H1 (cell line): ENCODE results near the gene CAPN1. TPM values are rescaled to one million over a fixed set of nuclear protein-coding genes. Genes with fewer than 3 reads are reported as not detected.

Experiments used
- CTCF ChIA-PET: fragments of 300-600 bp; sonication (Branson Sonifier 250); formaldehyde crosslinking; loops from one replicate; lab custom pipeline; 2021; ENCODE audit not compliant: partially characterized antibody; lab: Charles Lee
- POLR2A ChIA-PET: fragments of 300-600 bp; sonication (Branson Sonifier 250); formaldehyde crosslinking; loops from one replicate; lab custom pipeline; 2021; ENCODE audit warnings: inconsistent platforms; ENCODE audit not compliant: partially characterized antibody; lab: Charles Lee
- DNase-seq, 2 experiments: peaks; one replicate each; pipeline versions ENCODE4 v3.0.0 to v3.0.0-alpha.2; 2010 to 2022; ENCODE audit warnings: low spot score in 2 of 2, low read depth in 1 of 2, mixed read lengths in 1 of 2
- FAIRE-seq: peaks from 2 replicates; lab custom pipeline; 2011; peaks lifted over from hg19 to GRCh38; lab: Jason Lieb, UNC
- H2AFZ ChIP-seq: 2 replicates; pipeline ENCODE4 v1.8.1; 2012; ENCODE audit warnings: low read length, inconsistent platforms
- H2AK5ac ChIP-seq: 2 replicates; pipeline ENCODE4 v1.6.1; 2013; ENCODE audit warnings: low read depth, low read length
- H2BK120ac ChIP-seq: replicated peaks from 2 replicates; pipeline ENCODE3; 2013; ENCODE audit warnings: low read depth, low read length, inconsistent platforms
- H2BK12ac ChIP-seq: 2 replicates; pipeline ENCODE4 v1.6.1; 2013; ENCODE audit warnings: low read depth, low read length
- H2BK15ac ChIP-seq: 2 replicates; pipeline ENCODE4 v1.6.1; 2013; ENCODE audit warnings: low read length
- H2BK20ac ChIP-seq: 2 replicates; pipeline ENCODE4 v1.6.1; 2013; ENCODE audit warnings: low read length
- H2BK5ac ChIP-seq: 2 replicates; pipeline ENCODE4 v1.6.1; 2013; ENCODE audit warnings: low read depth, low read length
- H3K14ac ChIP-seq: 2 replicates; pipeline ENCODE4 v1.6.1; 2013; ENCODE audit warnings: inconsistent platforms; ENCODE audit not compliant: insufficient read length
- H3K18ac ChIP-seq: 2 replicates; pipeline ENCODE4 v1.6.1; 2013; ENCODE audit warnings: low read length; ENCODE audit errors: extremely low read depth
- H3K23ac ChIP-seq: 2 replicates; pipeline ENCODE4 v1.6.1; 2013; ENCODE audit warnings: inconsistent platforms; ENCODE audit not compliant: insufficient read length
- H3K23me2 ChIP-seq: 2 replicates; pipeline ENCODE4 v1.6.1; 2013; ENCODE audit warnings: low read depth, low read length
- H3K27ac ChIP-seq: 2 replicates; pipeline ENCODE4 v1.6.1; 2011; ENCODE audit warnings: low read depth, low read length, inconsistent platforms
- H3K27me3 ChIP-seq, 4 experiments: replicated peaks in 1 of 4; 1 replicate in 1 of 4; 2 replicates in 3 of 4; pipeline versions ENCODE4 v1.6.1 to v1.8.1; 2011 to 2013; ENCODE audit warnings: low read length in 3 of 4, mild to moderate bottlenecking in 3 of 4, inconsistent platforms in 2 of 4, mixed read lengths in 2 of 4, moderate library complexity in 1 of 4; ENCODE audit not compliant: control insufficient read depth in 3 of 4, insufficient read depth in 3 of 4; ENCODE audit errors: extremely low read depth in 1 of 4
- H3K36me3 ChIP-seq, 4 experiments: 2 replicates each; pipeline versions ENCODE4 v1.6.1 to v1.8.1; 2011 to 2013; ENCODE audit warnings: mild to moderate bottlenecking in 4 of 4, low read length in 3 of 4, moderate library complexity in 2 of 4, control low read depth in 1 of 4, inconsistent platforms in 1 of 4; ENCODE audit not compliant: insufficient read depth in 4 of 4, control insufficient read depth in 2 of 4
- H3K4ac ChIP-seq: replicated peaks from 2 replicates; pipeline ENCODE3; 2013; ENCODE audit warnings: low read length, low read depth, mixed read lengths, inconsistent platforms; ENCODE audit not compliant: insufficient read length
- H3K4me1 ChIP-seq, 4 experiments: replicated peaks in 1 of 4; 1 replicate in 1 of 4; 2 replicates in 3 of 4; pipeline versions ENCODE4 v1.6.1 to v1.8.1; 2011 to 2013; ENCODE audit warnings: low read length in 3 of 4, inconsistent platforms in 2 of 4, mixed read lengths in 1 of 4; ENCODE audit not compliant: insufficient read depth in 4 of 4, control insufficient read depth in 3 of 4
- H3K4me2 ChIP-seq, 2 experiments: 2 replicates each; pipeline versions ENCODE4 v1.6.1 to v1.8.1; 2011 to 2013; ENCODE audit warnings: low read depth in 2 of 2, low read length in 2 of 2, control low read depth in 1 of 2, inconsistent platforms in 1 of 2, mild to moderate bottlenecking in 1 of 2; ENCODE audit not compliant: insufficient read depth in 1 of 2
- H3K4me3 ChIP-seq, 4 experiments: fragments of 200-600, 300-600 bp in 1 of 4; sonication (generic), shearing (Covaris generic), sonication (Bioruptor Twin) in 1 of 4; 2 replicates each; pipeline versions ENCODE4 v1.5.1 to v1.8.1; 2011 to 2016; ENCODE audit warnings: low read length in 4 of 4, low read depth in 3 of 4, control low read depth in 2 of 4, inconsistent platforms in 2 of 4, mild to moderate bottlenecking in 2 of 4, mixed read lengths in 1 of 4, moderate library complexity in 1 of 4; ENCODE audit not compliant: insufficient read depth in 2 of 4; ENCODE audit errors: extremely low read depth in 1 of 4
- H3K56ac ChIP-seq: replicated peaks from 2 replicates; pipeline ENCODE3; 2013; ENCODE audit warnings: low read depth, mild to moderate bottlenecking, mixed read lengths, low read length, inconsistent platforms; ENCODE audit not compliant: insufficient read length
- H3K79me1 ChIP-seq: 2 replicates; pipeline ENCODE4 v1.6.1; 2013; ENCODE audit warnings: low read depth, low read length, control low read depth
- H3K79me2 ChIP-seq, 2 experiments: 2 replicates each; pipeline versions ENCODE4 v1.6.1 to v1.8.1; 2012 to 2013; ENCODE audit warnings: low read length in 2 of 2, mild to moderate bottlenecking in 2 of 2, inconsistent platforms in 1 of 2; ENCODE audit not compliant: insufficient read depth in 2 of 2, control insufficient read depth in 1 of 2
- H3K9ac ChIP-seq, 4 experiments: replicated peaks in 1 of 4; 1 replicate in 1 of 4; 2 replicates in 3 of 4; pipeline versions ENCODE4 v1.6.1 to v1.8.1; 2011 to 2013; ENCODE audit warnings: low read depth in 3 of 4, low read length in 3 of 4, control low read depth in 2 of 4, mild to moderate bottlenecking in 2 of 4, moderate library complexity in 2 of 4, inconsistent platforms in 1 of 4; ENCODE audit errors: extremely low read depth in 1 of 4
- H3K9me3 ChIP-seq, 2 experiments: 2 replicates each; pipeline versions ENCODE4 v1.6.1 to v1.8.1; 2012 to 2013; ENCODE audit warnings: mild to moderate bottlenecking in 2 of 2, moderate library complexity in 2 of 2, control low read depth in 1 of 2, inconsistent platforms in 1 of 2, low read depth in 1 of 2, low read length in 1 of 2, mixed read lengths in 1 of 2; ENCODE audit not compliant: insufficient read depth in 2 of 2
- H4K20me1 ChIP-seq, 2 experiments: replicated peaks in 1 of 2; 2 replicates each; pipeline versions ENCODE3 to v1.8.1; 2011 to 2013; ENCODE audit warnings: inconsistent platforms in 2 of 2, low read length in 2 of 2, mild to moderate bottlenecking in 1 of 2; ENCODE audit not compliant: insufficient read depth in 2 of 2, control insufficient read depth in 1 of 2
- H4K5ac ChIP-seq: 2 replicates; pipeline ENCODE4 v1.6.1; 2013; ENCODE audit warnings: low read length, low read depth, mixed read lengths, inconsistent platforms; ENCODE audit not compliant: insufficient read length
- H4K8ac ChIP-seq: 2 replicates; pipeline ENCODE4 v1.8.0; 2013; ENCODE audit warnings: mild to moderate bottlenecking, moderate library complexity, low read length, inconsistent platforms; ENCODE audit not compliant: insufficient read depth; ENCODE audit errors: extremely low read depth
- H4K91ac ChIP-seq: replicated peaks from 2 replicates; pipeline ENCODE3; 2013; ENCODE audit warnings: low read length, mixed read lengths, inconsistent platforms; ENCODE audit not compliant: insufficient read length
- CHD2 ChIP-seq: IDR thresholded peaks from 2 replicates; pipeline ENCODE4 v1.6.1; 2012; ENCODE audit warnings: low read length, improper control_type of control experiment
- EP300 ChIP-seq, 2 experiments: IDR thresholded peaks; 1 replicate in 1 of 2; 2 replicates in 1 of 2; pipeline ENCODE4 v1.6.1; 2011 to 2012; ENCODE audit warnings: low read depth in 2 of 2, low read length in 2 of 2, mild to moderate bottlenecking in 2 of 2, borderline replicate concordance in 1 of 2, inconsistent platforms in 1 of 2, moderate library complexity in 1 of 2
- HDAC2 ChIP-seq, 2 experiments: fragments of 300-600 bp in 1 of 2; sonication (generic) in 1 of 2; IDR thresholded peaks; 2 replicates each; pipeline ENCODE4 v1.6.1; 2011 to 2012; ENCODE audit warnings: low read depth in 2 of 2, low read length in 2 of 2, mild to moderate bottlenecking in 2 of 2, moderate library complexity in 2 of 2, borderline replicate concordance in 1 of 2, inconsistent platforms in 1 of 2
- JUND ChIP-seq: IDR thresholded peaks from 2 replicates; pipeline ENCODE4 v1.6.1; 2011; ENCODE audit warnings: mild to moderate bottlenecking, improper control_type of control experiment, low read length
- MAFK ChIP-seq: IDR thresholded peaks from 2 replicates; pipeline ENCODE4 v1.6.1; 2012; ENCODE audit warnings: low read depth, mild to moderate bottlenecking, improper control_type of control experiment, low read length
- RAD21 ChIP-seq, 2 experiments: IDR thresholded peaks in 1 of 2; conservative IDR thresholded peaks in 1 of 2; 2 replicates each; pipeline ENCODE4 v1.6.1; 2011; ENCODE audit warnings: low read depth in 2 of 2, low read length in 2 of 2, improper control_type of control experiment in 1 of 2, inconsistent platforms in 1 of 2, mild to moderate bottlenecking in 1 of 2, moderate library complexity in 1 of 2
- SIN3A ChIP-seq, 2 experiments: IDR thresholded peaks in 1 of 2; conservative IDR thresholded peaks in 1 of 2; 2 replicates each; pipeline ENCODE4 v1.6.1; 2011 to 2012; ENCODE audit warnings: low read length in 2 of 2, improper control_type of control experiment in 1 of 2, low read depth in 1 of 2, mild to moderate bottlenecking in 1 of 2
- SP2 ChIP-seq: IDR thresholded peaks from 2 replicates; pipeline ENCODE4 v1.6.1; 2012; ENCODE audit warnings: mild to moderate bottlenecking, low read length, inconsistent platforms
- TEAD4 ChIP-seq: IDR thresholded peaks from 2 replicates; pipeline ENCODE4 v1.6.1; 2012; ENCODE audit warnings: low read depth, low read length, inconsistent platforms, mixed read lengths
- ZNF274 ChIP-seq: IDR thresholded peaks from 2 replicates; pipeline ENCODE4 v1.7.0; 2012; ENCODE audit warnings: low read length, borderline replicate concordance; ENCODE audit errors: extremely low read depth
- WGBS, 2 experiments: shearing (Covaris generic) in 1 of 2; methylation state at CpG; one replicate each; pipeline versions ENCODE4 v1.1.6 to v1.1.7; 2013 to 2015; ENCODE audit warnings: low lambda C conversion rate in 2 of 2, mixed read lengths in 2 of 2, inconsistent platforms in 1 of 2, low coverage in 1 of 2, missing lambda C conversion rate in 1 of 2; ENCODE audit not compliant: insufficient replicate concordance in 2 of 2, insufficient coverage in 1 of 2, insufficient read length in 1 of 2; ENCODE audit errors: extremely low coverage in 1 of 2, missing lambda C conversion rate in 1 of 2; 5-methylcytosine and 5-hydroxymethylcytosine counted together
- polyA plus RNA-seq, 7 experiments: library from polyadenylated mRNA; depleted of rRNA in 3 of 7; stranded (reverse) in 5 of 7; unstranded in 2 of 7; fragments of >200 nt in 5 of 7; fragments of 200-250 nt in 2 of 7; gene quantifications; 1 replicate in 5 of 7; 2 replicates in 1 of 7; 4 replicates in 1 of 7; pipeline versions ENCODE4 v1.2.1 to v1.2.3, GENCODE V29; 2011 to 2013; ENCODE audit warnings: missing spikeins in 2 of 7, mixed read lengths in 2 of 7
- total RNA-seq: library from RNA; stranded (reverse); fragmentation: NEBNext Ultra II Directional; extraction: Animal tissue kit (Norgen Biotek cat#: 25700); gene quantifications from 2 replicates; pipeline ENCODE4 v1.2.1, GENCODE V29; 2021

The CAPN1 gene
- total and polyA plus RNA-seq, 2 of the 8 experiments (the other 6 are each of a cell fraction or from before 2014, with no cell fraction given), result 194 to 233 TPM

DNA sequence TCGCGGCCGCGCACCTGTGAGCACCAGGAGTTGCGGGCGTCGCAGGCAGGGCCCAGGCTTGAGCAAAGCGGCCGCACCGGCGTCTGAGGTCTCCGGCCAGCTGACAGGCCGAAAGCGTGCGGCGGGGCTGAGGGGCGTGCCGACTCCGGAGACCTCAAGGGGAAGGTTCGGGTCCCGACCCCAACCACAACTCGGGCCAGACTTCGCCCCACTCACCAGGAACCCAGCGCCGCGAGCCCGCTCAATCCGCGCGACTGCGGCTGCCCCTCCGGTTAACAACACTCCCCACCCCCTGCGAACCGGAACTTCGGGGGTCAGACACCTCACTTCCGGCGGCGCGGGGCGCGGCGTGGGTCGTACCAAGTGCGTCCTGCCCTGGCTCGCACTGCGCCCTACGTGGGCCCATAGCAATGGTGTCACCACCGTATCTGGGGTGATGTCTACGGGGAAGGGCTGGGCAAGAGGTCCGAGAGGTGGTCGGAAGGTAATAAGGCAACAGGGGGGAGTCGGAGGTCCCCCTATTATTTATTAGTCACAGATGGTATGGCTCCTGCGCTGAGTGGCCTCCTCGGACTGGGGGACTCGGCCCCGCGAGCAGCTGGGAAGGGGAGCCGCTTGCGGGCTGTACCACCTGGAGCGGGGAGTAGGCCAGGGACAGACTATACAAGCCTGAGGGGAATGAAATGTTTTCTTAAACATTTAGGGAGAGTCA, 47.3 kb upstream of the CAPN1 start, which contains the start of gene SYVN1:
TSS of gene SYVN1 (minus strand) at position 280 of the 712 bp plus-strand sequence. CDS start 918 bp downstream, outside the sequence.
- Histone ChIP-seq H3K23ac (no peak within 1 kb of the TSS), H3K4me1 (peaks cover 0 to 13% (median 7%) of the 10 kb centered on the region in 4 experiments; a peak in 6 of 7 replicates), H2BK15ac (peak within 1 kb of the TSS; percentile 100), H3K4ac (peak within 1 kb of the TSS; percentile 97), H4K5ac (peak within 1 kb of the TSS; percentile 100), H3K27me3 (no peaks in the 10 kb centered on the region), H3K18ac (peak within 1 kb of the TSS; percentile 99), H4K8ac (peak within 1 kb of the TSS; percentile 98), H3K23me2 (peaks cover 14% of the 10 kb centered on the region), H4K91ac (peak within 1 kb of the TSS; percentile 100), H3K36me3 (peaks cover 11 to 24% (median 20%) of the 10 kb centered on the region in 4 experiments; a peak in 7 of 8 replicates), H2AK5ac (no peak within 1 kb of the TSS), H2AFZ (peak within 1 kb of the TSS; percentile 82), H3K14ac (peak within 1 kb of the TSS; percentile 99), H2BK5ac (peak within 1 kb of the TSS; percentile 100), H3K4me2 (peak within 1 kb of the TSS; percentile 77 to 91), H2BK20ac (no peak within 1 kb of the TSS), H2BK120ac (no peak within 1 kb of the TSS), H3K9ac (peak within 1 kb of the TSS; percentile 88 to 99 (median 98)), H3K79me1 (peaks cover 3% of the 10 kb centered on the region; the same call in 1 of the 2 replicates), H3K56ac (peak within 1 kb of the TSS; percentile 85), H3K79me2 (peaks cover 0 to 15% of the 10 kb centered on the region in 2 experiments; a peak in 1 of 4 replicates), H3K9me3 (no peaks in the 10 kb centered on the region; a peak in 1 of 4 replicates), H4K20me1 (peaks cover 0 to 10% of the 10 kb centered on the region in 2 experiments), H3K27ac (peak within 1 kb of the TSS; percentile 99), H3K4me3 (peak within 1 kb of the TSS; percentile 84 to 94 (median 88)), H2BK12ac (peak within 1 kb of the TSS; percentile 100)
- POLR2A ChIA-PET, result interaction anchor here (0.6 to 15.8 kb wide), 25 partner anchors 7 to 257 kb away, joined by 3 to 305 read pairs (median 4); partner anchors contain the start of genes CAPN1, FAU, GPHA2 and MRPL49
- 1% methylated on average over 53 of the region's 60 CpGs; no CpG with 5 or more reads in 1 of the 2 experiments for WGBS, 2 experiments
- CTCF ChIA-PET, result interaction anchor here (0.6 to 3.0 kb wide), 11 partner anchors 11 to 1194 kb away, joined by 3 to 14 read pairs (median 4); partner anchors contain the start of genes CAPN1 and TM7SF2
- FAIRE-seq (no peak), DNase-seq (peak in 1 of 2 experiments; percentile 94)
- TF ChIP-seq ZNF274, result no peak
- no peak for TF ChIP-seq SP2
- TF ChIP-seq MAFK, result no peak
- TF ChIP-seq EP300 (IDR thresholded peaks at IDR 0.05; ENCODE audit: borderline replicate concordance in 1 of 2, low read depth in 2 of 2, low read length in 2 of 2), result peak in 1 of 2 experiments; percentile 97; a peak in 2 of 3 replicates
- no peak for TF ChIP-seq RAD21 (IDR thresholded peaks at IDR 0.05 in 1 of 2, conservative IDR thresholded peaks at IDR 0.05 in 1 of 2; ENCODE audit: low read depth in 2 of 2, low read length in 2 of 2)
- 0 out of 2 replicates have a peak, but pooled peaks have one; percentile 44 for TF ChIP-seq CHD2
- peak; percentile 89 to 91; a peak in 3 of 4 replicates for TF ChIP-seq SIN3A (conservative IDR thresholded peaks at IDR 0.05 in 1 of 2, IDR thresholded peaks at IDR 0.05 in 1 of 2; ENCODE audit: low read depth in 1 of 2, low read length in 2 of 2)
- TF ChIP-seq TEAD4, result no peak
- TF ChIP-seq HDAC2 (IDR thresholded peaks at IDR 0.05; ENCODE audit: borderline replicate concordance in 1 of 2, low read depth in 2 of 2, low read length in 2 of 2), result peak in 1 of 2 experiments; percentile 92; a peak in 1 of 4 replicates
- TF ChIP-seq JUND, result peak; percentile 93
